Posterior vena cava (tissue), 2 donors: ENCODE measurements around the gene PTPRN2. TPM values are rescaled to one million over a fixed set of nuclear protein-coding genes. Genes with fewer than 3 reads are reported as not detected.

ENCODE experiments used
- DNase-seq: peaks from one replicate; pipeline ENCODE4 v3.0.0-alpha.2; 2020; ENCODE audit warnings: low spot score
- intact Hi-C, 2 donors: fragments of 100-400 bp; cut with DNase I; formaldehyde crosslinking; loops; one replicate each; pipeline versions ENCODE4 v1.14.1 to v1.14.2; 2022 to 2023
- total RNA-seq, 2 donors: library from RNA; stranded (reverse); fragmentation: NEBNext Ultra II Directional; extraction: Animal tissue kit (Norgen Biotek cat#: 25700); gene quantifications; one replicate each; pipeline ENCODE4 v1.2.1, GENCODE V29; 2021
- donor health status: DM: yes; HTN: yes; CAD: no.
- donor health status: DM: yes; HTN: yes; CAD: no.

Gene PTPRN2
- total RNA-seq, 2 donors from 2014 or later: 1.6 to 2.8 TPM

GRCh38 chr7:157652954-157653826, 934.4 kb downstream of the PTPRN2 start:
- intact Hi-C loops: no loop called here
- DNase-seq: peak; percentile 77

GRCh38 chr7:157652161-157652953, 935.3 kb downstream of the PTPRN2 start:
- DNase-seq: peak; percentile 66
- intact Hi-C loops: no loop called here

- peak; percentile 54 for DNase-seq
- intact Hi-C loops: no loop called here
Observed at GRCh38 chr7:157651366-157652160, 936.1 kb downstream of the PTPRN2 start.

- DNase-seq: peak; percentile 72
- intact Hi-C loops: no loop called here
Observed at GRCh38 chr7:157650801-157651200, 936.8 kb downstream of the PTPRN2 start.

GRCh38 chr7:157650131-157650631, 937.4 kb downstream of the PTPRN2 start:
- intact Hi-C loops: no loop called here
- peak; percentile 72 for DNase-seq

- no peak for DNase-seq
- intact Hi-C loops: no loop called here
Observed at GRCh38 chr7:157646551-157646950, 941.1 kb downstream of the PTPRN2 start.

- peak; percentile 76 for DNase-seq
- intact Hi-C loops: no loop called here
Observed at GRCh38 chr7:157645539-157645938, 942.1 kb downstream of the PTPRN2 start.

- intact Hi-C loops: no loop called here
- no peak for DNase-seq
Observed at GRCh38 chr7:157644946-157645345, 942.7 kb downstream of the PTPRN2 start.

GRCh38 chr7:157643525-157643970, 944.1 kb downstream of the PTPRN2 start:
- DNase-seq: peak; percentile 72
- intact Hi-C loops: no loop called here

- intact Hi-C loops: no loop called here
- DNase-seq: peak; percentile 73
Observed at GRCh38 chr7:157641866-157642265, 945.8 kb downstream of the PTPRN2 start.

GRCh38 chr7:157640144-157640543, 947.5 kb downstream of the PTPRN2 start:
- no peak for DNase-seq
- intact Hi-C loops: no loop called here

GRCh38 chr7:157638563-157638962, 949.1 kb downstream of the PTPRN2 start:
- peak; percentile 43 for DNase-seq
- intact Hi-C loops: no loop called here

GRCh38 chr7:157637216-157637949, 950.2 kb downstream of the PTPRN2 start:
- no peak for DNase-seq
- intact Hi-C loops: no loop called here

GRCh38 chr7:157635669-157636068, 952.0 kb downstream of the PTPRN2 start:
- no peak for DNase-seq
- intact Hi-C loops: no loop called here

GRCh38 chr7:157635148-157635500, 952.5 kb downstream of the PTPRN2 start:
- intact Hi-C loops: no loop called here
- DNase-seq: peak; percentile 57

GRCh38 chr7:157634401-157635147, 953.0 kb downstream of the PTPRN2 start:
- intact Hi-C loops: no loop called here
- DNase-seq: peak; percentile 38

GRCh38 chr7:157633465-157634185, 954.0 kb downstream of the PTPRN2 start:
- DNase-seq: peak; percentile 70
- intact Hi-C loops: no loop called here
